H1 (cell line): ENCODE measurements around the gene AP1M2. TPM values are rescaled to one million over a fixed set of nuclear protein-coding genes. Genes with fewer than 3 reads are reported as not detected.
A peak's percentile ranks its signal among the peaks of the same experiment; 100 is the strongest.

Experiments used
- CTCF ChIA-PET: fragments of 300-600 bp; sonication (Branson Sonifier 250); formaldehyde crosslinking; loops from one replicate; lab custom pipeline; 2021; ENCODE audit not compliant: partially characterized antibody; lab: Charles Lee
- POLR2A ChIA-PET: fragments of 300-600 bp; sonication (Branson Sonifier 250); formaldehyde crosslinking; loops from one replicate; lab custom pipeline; 2021; ENCODE audit warnings: inconsistent platforms; ENCODE audit not compliant: partially characterized antibody; lab: Charles Lee
- DNase-seq, 2 experiments: peaks; one replicate each; pipeline versions ENCODE4 v3.0.0 to v3.0.0-alpha.2; 2010 to 2022; ENCODE audit warnings: low spot score in 2 of 2, low read depth in 1 of 2, mixed read lengths in 1 of 2
- FAIRE-seq: peaks from 2 replicates; lab custom pipeline; 2011; peaks lifted over from hg19 to GRCh38; lab: Jason Lieb, UNC
- H2AFZ ChIP-seq: 2 replicates; pipeline ENCODE4 v1.8.1; 2012; ENCODE audit warnings: low read length, inconsistent platforms
- H2AK5ac ChIP-seq: 2 replicates; pipeline ENCODE4 v1.6.1; 2013; ENCODE audit warnings: low read depth, low read length
- H2BK120ac ChIP-seq: replicated peaks from 2 replicates; pipeline ENCODE3; 2013; ENCODE audit warnings: low read depth, low read length, inconsistent platforms
- H2BK12ac ChIP-seq: 2 replicates; pipeline ENCODE4 v1.6.1; 2013; ENCODE audit warnings: low read depth, low read length
- H2BK15ac ChIP-seq: 2 replicates; pipeline ENCODE4 v1.6.1; 2013; ENCODE audit warnings: low read length
- H2BK20ac ChIP-seq: 2 replicates; pipeline ENCODE4 v1.6.1; 2013; ENCODE audit warnings: low read length
- H2BK5ac ChIP-seq: 2 replicates; pipeline ENCODE4 v1.6.1; 2013; ENCODE audit warnings: low read depth, low read length
- H3K14ac ChIP-seq: 2 replicates; pipeline ENCODE4 v1.6.1; 2013; ENCODE audit warnings: inconsistent platforms; ENCODE audit not compliant: insufficient read length
- H3K18ac ChIP-seq: 2 replicates; pipeline ENCODE4 v1.6.1; 2013; ENCODE audit warnings: low read length; ENCODE audit errors: extremely low read depth
- H3K23ac ChIP-seq: 2 replicates; pipeline ENCODE4 v1.6.1; 2013; ENCODE audit warnings: inconsistent platforms; ENCODE audit not compliant: insufficient read length
- H3K23me2 ChIP-seq: 2 replicates; pipeline ENCODE4 v1.6.1; 2013; ENCODE audit warnings: low read depth, low read length
- H3K27ac ChIP-seq: 2 replicates; pipeline ENCODE4 v1.6.1; 2011; ENCODE audit warnings: low read depth, low read length, inconsistent platforms
- H3K27me3 ChIP-seq, 4 experiments: replicated peaks in 1 of 4; 1 replicate in 1 of 4; 2 replicates in 3 of 4; pipeline versions ENCODE4 v1.6.1 to v1.8.1; 2011 to 2013; ENCODE audit warnings: low read length in 3 of 4, mild to moderate bottlenecking in 3 of 4, inconsistent platforms in 2 of 4, mixed read lengths in 2 of 4, moderate library complexity in 1 of 4; ENCODE audit not compliant: control insufficient read depth in 3 of 4, insufficient read depth in 3 of 4; ENCODE audit errors: extremely low read depth in 1 of 4
- H3K36me3 ChIP-seq, 4 experiments: 2 replicates each; pipeline versions ENCODE4 v1.6.1 to v1.8.1; 2011 to 2013; ENCODE audit warnings: mild to moderate bottlenecking in 4 of 4, low read length in 3 of 4, moderate library complexity in 2 of 4, control low read depth in 1 of 4, inconsistent platforms in 1 of 4; ENCODE audit not compliant: insufficient read depth in 4 of 4, control insufficient read depth in 2 of 4
- H3K4ac ChIP-seq: replicated peaks from 2 replicates; pipeline ENCODE3; 2013; ENCODE audit warnings: low read length, low read depth, mixed read lengths, inconsistent platforms; ENCODE audit not compliant: insufficient read length
- H3K4me1 ChIP-seq, 4 experiments: replicated peaks in 1 of 4; 1 replicate in 1 of 4; 2 replicates in 3 of 4; pipeline versions ENCODE4 v1.6.1 to v1.8.1; 2011 to 2013; ENCODE audit warnings: low read length in 3 of 4, inconsistent platforms in 2 of 4, mixed read lengths in 1 of 4; ENCODE audit not compliant: insufficient read depth in 4 of 4, control insufficient read depth in 3 of 4
- H3K4me2 ChIP-seq, 2 experiments: 2 replicates each; pipeline versions ENCODE4 v1.6.1 to v1.8.1; 2011 to 2013; ENCODE audit warnings: low read depth in 2 of 2, low read length in 2 of 2, control low read depth in 1 of 2, inconsistent platforms in 1 of 2, mild to moderate bottlenecking in 1 of 2; ENCODE audit not compliant: insufficient read depth in 1 of 2
- H3K4me3 ChIP-seq, 4 experiments: fragments of 200-600, 300-600 bp in 1 of 4; sonication (generic), shearing (Covaris generic), sonication (Bioruptor Twin) in 1 of 4; 2 replicates each; pipeline versions ENCODE4 v1.5.1 to v1.8.1; 2011 to 2016; ENCODE audit warnings: low read length in 4 of 4, low read depth in 3 of 4, control low read depth in 2 of 4, inconsistent platforms in 2 of 4, mild to moderate bottlenecking in 2 of 4, mixed read lengths in 1 of 4, moderate library complexity in 1 of 4; ENCODE audit not compliant: insufficient read depth in 2 of 4; ENCODE audit errors: extremely low read depth in 1 of 4
- H3K56ac ChIP-seq: replicated peaks from 2 replicates; pipeline ENCODE3; 2013; ENCODE audit warnings: low read depth, mild to moderate bottlenecking, mixed read lengths, low read length, inconsistent platforms; ENCODE audit not compliant: insufficient read length
- H3K79me1 ChIP-seq: 2 replicates; pipeline ENCODE4 v1.6.1; 2013; ENCODE audit warnings: low read depth, low read length, control low read depth
- H3K79me2 ChIP-seq, 2 experiments: 2 replicates each; pipeline versions ENCODE4 v1.6.1 to v1.8.1; 2012 to 2013; ENCODE audit warnings: low read length in 2 of 2, mild to moderate bottlenecking in 2 of 2, inconsistent platforms in 1 of 2; ENCODE audit not compliant: insufficient read depth in 2 of 2, control insufficient read depth in 1 of 2
- H3K9ac ChIP-seq, 4 experiments: replicated peaks in 1 of 4; 1 replicate in 1 of 4; 2 replicates in 3 of 4; pipeline versions ENCODE4 v1.6.1 to v1.8.1; 2011 to 2013; ENCODE audit warnings: low read depth in 3 of 4, low read length in 3 of 4, control low read depth in 2 of 4, mild to moderate bottlenecking in 2 of 4, moderate library complexity in 2 of 4, inconsistent platforms in 1 of 4; ENCODE audit errors: extremely low read depth in 1 of 4
- H3K9me3 ChIP-seq, 2 experiments: 2 replicates each; pipeline versions ENCODE4 v1.6.1 to v1.8.1; 2012 to 2013; ENCODE audit warnings: mild to moderate bottlenecking in 2 of 2, moderate library complexity in 2 of 2, control low read depth in 1 of 2, inconsistent platforms in 1 of 2, low read depth in 1 of 2, low read length in 1 of 2, mixed read lengths in 1 of 2; ENCODE audit not compliant: insufficient read depth in 2 of 2
- H4K20me1 ChIP-seq, 2 experiments: replicated peaks in 1 of 2; 2 replicates each; pipeline versions ENCODE3 to v1.8.1; 2011 to 2013; ENCODE audit warnings: inconsistent platforms in 2 of 2, low read length in 2 of 2, mild to moderate bottlenecking in 1 of 2; ENCODE audit not compliant: insufficient read depth in 2 of 2, control insufficient read depth in 1 of 2
- H4K5ac ChIP-seq: 2 replicates; pipeline ENCODE4 v1.6.1; 2013; ENCODE audit warnings: low read length, low read depth, mixed read lengths, inconsistent platforms; ENCODE audit not compliant: insufficient read length
- H4K8ac ChIP-seq: 2 replicates; pipeline ENCODE4 v1.8.0; 2013; ENCODE audit warnings: mild to moderate bottlenecking, moderate library complexity, low read length, inconsistent platforms; ENCODE audit not compliant: insufficient read depth; ENCODE audit errors: extremely low read depth
- H4K91ac ChIP-seq: replicated peaks from 2 replicates; pipeline ENCODE3; 2013; ENCODE audit warnings: low read length, mixed read lengths, inconsistent platforms; ENCODE audit not compliant: insufficient read length
- BRCA1 ChIP-seq: IDR thresholded peaks from 2 replicates; pipeline ENCODE4 v1.6.1; 2012; ENCODE audit warnings: low read depth, low read length, improper control_type of control experiment
- EP300 ChIP-seq, 2 experiments: IDR thresholded peaks; 1 replicate in 1 of 2; 2 replicates in 1 of 2; pipeline ENCODE4 v1.6.1; 2011 to 2012; ENCODE audit warnings: low read depth in 2 of 2, low read length in 2 of 2, mild to moderate bottlenecking in 2 of 2, borderline replicate concordance in 1 of 2, inconsistent platforms in 1 of 2, moderate library complexity in 1 of 2
- GTF2F1 ChIP-seq: IDR thresholded peaks from 2 replicates; pipeline ENCODE4 v1.6.1; 2012; ENCODE audit warnings: low read depth, low read length, improper control_type of control experiment, borderline replicate concordance
- JUND ChIP-seq: IDR thresholded peaks from 2 replicates; pipeline ENCODE4 v1.6.1; 2011; ENCODE audit warnings: mild to moderate bottlenecking, improper control_type of control experiment, low read length
- KDM1A ChIP-seq: fragments of 200-600, 300-600 bp; sonication (generic); IDR thresholded peaks from 2 replicates; pipeline ENCODE4 v1.7.1; 2016; ENCODE audit warnings: mild to moderate bottlenecking, low read length, borderline replicate concordance
- KDM5A ChIP-seq: fragments of 200-600 bp; IDR thresholded peaks from 2 replicates; pipeline ENCODE4 v1.7.1; 2012; ENCODE audit warnings: mild to moderate bottlenecking, low read length, inconsistent platforms, mixed read lengths
- NRF1 ChIP-seq: IDR thresholded peaks from 2 replicates; pipeline ENCODE4 v1.6.1; 2011; ENCODE audit warnings: mild to moderate bottlenecking, low read depth, low read length, improper control_type of control experiment
- SAP30 ChIP-seq: fragments of 300-600 bp; sonication (generic); IDR thresholded peaks from 2 replicates; pipeline ENCODE4 v1.7.1; 2012; ENCODE audit warnings: low read length, moderate library complexity, mild to moderate bottlenecking, inconsistent platforms; ENCODE audit not compliant: insufficient read depth, insufficient replicate concordance
- TEAD4 ChIP-seq: IDR thresholded peaks from 2 replicates; pipeline ENCODE4 v1.6.1; 2012; ENCODE audit warnings: low read depth, low read length, inconsistent platforms, mixed read lengths
- YY1 ChIP-seq: IDR thresholded peaks from 2 replicates; pipeline ENCODE4 v1.6.1; 2011; ENCODE audit warnings: low read depth, mild to moderate bottlenecking, low read length
- ZNF274 ChIP-seq: IDR thresholded peaks from 2 replicates; pipeline ENCODE4 v1.7.0; 2012; ENCODE audit warnings: low read length, borderline replicate concordance; ENCODE audit errors: extremely low read depth
- WGBS, 2 experiments: shearing (Covaris generic) in 1 of 2; methylation state at CpG; one replicate each; pipeline versions ENCODE4 v1.1.6 to v1.1.7; 2013 to 2015; ENCODE audit warnings: low lambda C conversion rate in 2 of 2, mixed read lengths in 2 of 2, inconsistent platforms in 1 of 2, low coverage in 1 of 2, missing lambda C conversion rate in 1 of 2; ENCODE audit not compliant: insufficient replicate concordance in 2 of 2, insufficient coverage in 1 of 2, insufficient read length in 1 of 2; ENCODE audit errors: extremely low coverage in 1 of 2, missing lambda C conversion rate in 1 of 2; 5-methylcytosine and 5-hydroxymethylcytosine counted together
- polyA plus RNA-seq, 7 experiments: library from polyadenylated mRNA; depleted of rRNA in 3 of 7; stranded (reverse) in 5 of 7; unstranded in 2 of 7; fragments of >200 nt in 5 of 7; fragments of 200-250 nt in 2 of 7; gene quantifications; 1 replicate in 5 of 7; 2 replicates in 1 of 7; 4 replicates in 1 of 7; pipeline versions ENCODE4 v1.2.1 to v1.2.3, GENCODE V29; 2011 to 2013; ENCODE audit warnings: missing spikeins in 2 of 7, mixed read lengths in 2 of 7
- total RNA-seq: library from RNA; stranded (reverse); fragmentation: NEBNext Ultra II Directional; extraction: Animal tissue kit (Norgen Biotek cat#: 25700); gene quantifications from 2 replicates; pipeline ENCODE4 v1.2.1, GENCODE V29; 2021
- TF ChIP-seq, protein P1 (sequence below): IDR thresholded peaks from 2 replicates; pipeline ENCODE4 v1.6.1; 2012; ENCODE audit warnings: inconsistent platforms

AP1M2 gene
- total and polyA plus RNA-seq, 2 of the 8 experiments (the other 6 are each of a cell fraction or from before 2014, with no cell fraction given): 140 to 161 TPM

DNA sequence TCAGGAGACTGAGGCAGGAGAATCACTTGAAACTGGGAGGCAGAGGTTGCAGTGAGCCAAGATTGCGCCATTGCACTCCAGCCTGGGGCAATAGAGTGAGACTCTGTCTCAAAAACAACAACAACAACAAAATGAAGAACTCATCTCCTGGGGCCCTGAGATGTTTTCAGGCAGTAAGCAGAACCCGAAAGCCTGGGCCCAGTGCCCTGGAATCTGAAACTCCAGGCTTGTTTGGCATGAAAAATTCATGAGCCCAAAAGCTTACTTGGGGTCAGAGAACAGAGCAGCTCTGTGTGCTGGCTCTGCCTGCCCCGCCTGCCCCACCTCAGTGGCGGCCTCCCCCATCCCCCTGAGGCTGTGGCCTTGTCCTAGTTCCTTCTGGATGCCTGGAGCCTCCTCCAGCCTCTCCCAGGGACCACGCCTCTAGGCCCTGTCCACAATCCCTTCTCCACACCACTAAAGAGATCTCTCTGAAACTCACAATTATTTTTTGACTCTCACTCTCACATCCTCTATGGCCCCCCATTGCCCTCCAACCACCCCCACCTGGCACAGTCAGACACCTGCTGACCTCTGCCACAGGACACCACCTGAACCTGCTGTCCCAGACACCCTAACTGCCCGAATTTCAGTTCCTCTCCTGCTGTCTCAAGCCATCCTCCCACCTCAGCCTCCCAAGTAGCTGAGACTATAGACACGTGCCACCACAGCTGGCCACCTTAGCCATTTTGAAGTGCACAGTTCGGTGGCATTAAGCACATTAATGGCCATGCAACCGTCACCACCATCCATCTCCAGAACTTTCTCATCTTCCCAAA is 6.9 kb upstream of the AP1M2 start:
- H3K27me3 ChIP-seq: no peaks in the 10 kb centered on the region
- H3K4ac ChIP-seq: no peak overlapping the region
- H3K14ac ChIP-seq: no peak overlapping the region
- no peaks in the 10 kb centered on the region for H3K9me3 ChIP-seq
- H2BK20ac ChIP-seq: 0 out of 2 replicates have a peak overlapping the region, but pooled peaks have one; percentile 72
- H3K36me3 ChIP-seq: no peaks in the 10 kb centered on the region
- no peaks in the 10 kb centered on the region for H3K79me2 ChIP-seq
- no peak overlapping the region for H2BK12ac ChIP-seq
- H3K23ac ChIP-seq: no peak overlapping the region
- no peak overlapping the region for H4K5ac ChIP-seq
- DNase-seq (no peak), FAIRE-seq (no peak)
- no peak overlapping the region for H4K8ac ChIP-seq
- no peak overlapping the region for H2AK5ac ChIP-seq
- H3K23me2 ChIP-seq: no peaks in the 10 kb centered on the region; the same call in 1 of the 2 replicates
- H3K56ac ChIP-seq: no peak overlapping the region
- POLR2A ChIA-PET: interaction anchor here (1.4 to 3.3 kb wide), 4 partner anchors 9 to 69 kb away, joined by 3 to 19 read pairs (median 5); no protein-coding TSS in a partner anchor
- H2BK15ac ChIP-seq: no peak overlapping the region
- H3K4me3 ChIP-seq: no peak overlapping the region
- no peak overlapping the region for H4K91ac ChIP-seq
- 84% methylated on average over 9 of the region's 9 CpGs; no CpG with 5 or more reads in 1 of the 2 experiments for WGBS, 2 experiments
- no peak overlapping the region for H3K9ac ChIP-seq
- no peaks in the 10 kb centered on the region for H4K20me1 ChIP-seq
- H2BK120ac ChIP-seq: no peak overlapping the region
- CTCF ChIA-PET: interaction anchor here (1.3 to 3.4 kb wide), 4 partner anchors 13 to 87 kb away, joined by 3 to 13 read pairs (median 11); no protein-coding TSS in a partner anchor
- H3K79me1 ChIP-seq: no peaks in the 10 kb centered on the region
- H3K4me2 ChIP-seq: no peak overlapping the region
- H2BK5ac ChIP-seq: no peak overlapping the region
- no peaks in the 10 kb centered on the region for H3K4me1 ChIP-seq
- H3K27ac ChIP-seq: no peak overlapping the region
- no peak overlapping the region for H2AFZ ChIP-seq
- H3K18ac ChIP-seq: no peak overlapping the region
- TF ChIP-seq, protein P1, sequence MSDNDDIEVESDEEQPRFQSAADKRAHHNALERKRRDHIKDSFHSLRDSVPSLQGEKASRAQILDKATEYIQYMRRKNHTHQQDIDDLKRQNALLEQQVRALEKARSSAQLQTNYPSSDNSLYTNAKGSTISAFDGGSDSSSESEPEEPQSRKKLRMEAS: no peak
- no peak for TF ChIP-seq NRF1
- no peak for TF ChIP-seq SAP30
- TF ChIP-seq JUND: no peak
- no peak for TF ChIP-seq GTF2F1
- TF ChIP-seq KDM1A: no peak
- TF ChIP-seq TEAD4: no peak
- no peak for TF ChIP-seq KDM5A
- TF ChIP-seq YY1: no peak
- TF ChIP-seq EP300 (IDR thresholded peaks at IDR 0.05; ENCODE audit: borderline replicate concordance in 1 of 2, low read depth in 2 of 2, low read length in 2 of 2): no peak
- no peak for TF ChIP-seq ZNF274
- TF ChIP-seq BRCA1: no peak
